HEK293 (cell line): Measurements from ENCODE around the gene EPN1.

ENCODE experiments used
- CTCF ChIA-PET: fragments of 350-600 bp; formaldehyde crosslinking; extraction: SDS; loops from one replicate; lab custom pipeline; 2021; ENCODE audit warnings: antibody characterized with exemption; lab: Yijun Ruan, JAX
- POLR2A ChIA-PET: fragments of 300-600 bp; formaldehyde crosslinking; extraction: SDS; loops from one replicate; lab custom pipeline; 2020; ENCODE audit warnings: antibody characterized with exemption, inconsistent platforms; lab: Yijun Ruan, JAX
- H3K27ac ChIP-seq: fragments of 200-500 bp; sonication (Bioruptor generic); 2 replicates; pipeline ENCODE4 v1.5.1; 2014; ENCODE audit warnings: low read depth, low read length, control low read depth, inconsistent platforms; ENCODE audit errors: extremely low read depth
- H3K36me3 ChIP-seq, 2 experiments: fragments of 200-500 bp in 1 of 2; sonication (Bioruptor generic) in 1 of 2; 1 replicate in 1 of 2; 2 replicates in 1 of 2; pipeline ENCODE4 v1.5.1; 2014 to 2017; ENCODE audit warnings: inconsistent platforms in 2 of 2, low read length in 2 of 2; ENCODE audit not compliant: control insufficient read depth in 2 of 2, insufficient read depth in 1 of 2
- H3K4me1 ChIP-seq: fragments of 200-500 bp; sonication (Bioruptor generic); 2 replicates; pipeline ENCODE4 v1.5.1; 2014; ENCODE audit warnings: mild to moderate bottlenecking, low read length, inconsistent platforms; ENCODE audit not compliant: control insufficient read depth, insufficient read depth
- H3K4me3 ChIP-seq: 2 replicates; pipeline ENCODE4 v1.5.1; 2011; ENCODE audit warnings: low read depth, mild to moderate bottlenecking, control low read depth, low read length, moderate library complexity
- H3K9me3 ChIP-seq: fragments of 200-500 bp; sonication (Bioruptor generic); 2 replicates; pipeline ENCODE4 v1.5.1; 2014; ENCODE audit warnings: low read depth, low read length, inconsistent platforms; ENCODE audit not compliant: control insufficient read depth, insufficient read depth
- EGR2 ChIP-seq: fragments of 450-650 bp; formaldehyde crosslinking; IDR thresholded peaks from 2 replicates; pipeline ENCODE4 v1.5.1; 2016; ENCODE audit warnings: low read depth, missing biosample characterization, missing genetic modification characterization
- KLF1 ChIP-seq: fragments of 450-650 bp; formaldehyde crosslinking; IDR thresholded peaks from 2 replicates; pipeline ENCODE4 v1.5.1; 2016; ENCODE audit warnings: missing biosample characterization, missing genetic modification characterization
- YY1 ChIP-seq: fragments of 450-650 bp; formaldehyde crosslinking; IDR thresholded peaks from 2 replicates; pipeline ENCODE4 v1.5.1; 2018; ENCODE audit warnings: missing biosample characterization, missing genetic modification characterization
- ZFHX2 ChIP-seq: fragments of 450-650 bp; formaldehyde crosslinking; conservative IDR thresholded peaks from 2 replicates; pipeline ENCODE4 v1.5.1; 2016; ENCODE audit warnings: missing biosample characterization, missing genetic modification characterization
- ZNF19 ChIP-seq: fragments of 450-650 bp; formaldehyde crosslinking; IDR thresholded peaks from 2 replicates; pipeline ENCODE4; 2016; ENCODE audit warnings: missing biosample characterization, missing genetic modification characterization, low read depth
- ZNF202 ChIP-seq: fragments of 450-650 bp; formaldehyde crosslinking; IDR thresholded peaks from 2 replicates; pipeline ENCODE4 v1.5.1; 2016; ENCODE audit warnings: missing biosample characterization, missing genetic modification characterization, borderline replicate concordance
- ZNF510 ChIP-seq: fragments of 450-650 bp; formaldehyde crosslinking; IDR thresholded peaks from 2 replicates; pipeline ENCODE4 v1.5.1; 2018; ENCODE audit warnings: mild to moderate bottlenecking, missing genetic modification characterization, missing biosample characterization; ENCODE audit not compliant: insufficient replicate concordance
- ZNF707 ChIP-seq: fragments of 450-650 bp; formaldehyde crosslinking; IDR thresholded peaks from 2 replicates; pipeline ENCODE4 v1.5.1; 2016; ENCODE audit warnings: missing biosample characterization, missing genetic modification characterization
- ZNF843 ChIP-seq: fragments of 450-650 bp; formaldehyde crosslinking; IDR thresholded peaks from 2 replicates; pipeline ENCODE4 v1.5.1; 2016; ENCODE audit warnings: missing biosample characterization, missing genetic modification characterization
- TF ChIP-seq, protein P1 (sequence below): fragments of 450-650 bp; formaldehyde crosslinking; IDR thresholded peaks from 2 replicates; pipeline ENCODE4 v1.5.1; 2016; ENCODE audit warnings: missing biosample characterization, missing genetic modification characterization
- TF ChIP-seq, protein P2 (sequence below): fragments of 450-650 bp; formaldehyde crosslinking; IDR thresholded peaks from 2 replicates; pipeline ENCODE4 v1.5.1; 2016; ENCODE audit warnings: missing biosample characterization, missing genetic modification characterization
- TF ChIP-seq, protein P3 (sequence below): fragments of 450-650 bp; formaldehyde crosslinking; IDR thresholded peaks from 2 replicates; pipeline ENCODE4 v1.5.1; 2017; ENCODE audit warnings: missing biosample characterization, missing genetic modification characterization
- TF ChIP-seq, protein P4 (sequence below): fragments of 450-650 bp; formaldehyde crosslinking; IDR thresholded peaks from 2 replicates; pipeline ENCODE4 v1.5.1; 2016; ENCODE audit warnings: missing biosample characterization, missing genetic modification characterization
- TF ChIP-seq, protein P5 (sequence below): fragments of 450-650 bp; formaldehyde crosslinking; IDR thresholded peaks from 2 replicates; pipeline ENCODE4 v1.5.1; 2017; ENCODE audit warnings: missing biosample characterization, mild to moderate bottlenecking, missing genetic modification characterization, moderate library complexity
- TF ChIP-seq, protein P6 (sequence below): fragments of 450-650 bp; IDR thresholded peaks from 2 replicates; pipeline ENCODE4 v1.5.1; 2018; ENCODE audit warnings: missing biosample characterization, mild to moderate bottlenecking, missing genetic modification characterization

EPN1 gene

DNA sequence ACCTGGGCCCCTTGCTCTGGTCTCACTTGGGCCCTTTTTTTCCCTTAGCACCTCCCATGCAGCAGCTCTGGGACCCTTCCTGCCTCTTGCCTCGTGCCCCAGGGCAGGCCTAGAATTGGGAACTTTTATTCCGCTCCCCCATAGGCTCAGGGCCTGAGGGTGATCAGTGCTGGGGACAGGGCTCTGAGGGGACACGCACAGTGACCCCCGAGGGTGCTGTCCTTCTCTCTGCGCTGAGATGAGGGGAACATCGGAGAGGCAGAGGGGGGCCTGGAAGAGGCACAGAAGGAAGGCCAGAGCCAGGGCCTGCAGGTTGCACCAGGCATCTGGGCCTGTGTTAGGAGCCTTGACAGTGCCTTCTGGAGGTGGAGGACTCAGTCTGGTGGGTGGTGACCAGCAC lies 10.8 kb downstream of the EPN1 start (continued):
- TF ChIP-seq, protein P1, sequence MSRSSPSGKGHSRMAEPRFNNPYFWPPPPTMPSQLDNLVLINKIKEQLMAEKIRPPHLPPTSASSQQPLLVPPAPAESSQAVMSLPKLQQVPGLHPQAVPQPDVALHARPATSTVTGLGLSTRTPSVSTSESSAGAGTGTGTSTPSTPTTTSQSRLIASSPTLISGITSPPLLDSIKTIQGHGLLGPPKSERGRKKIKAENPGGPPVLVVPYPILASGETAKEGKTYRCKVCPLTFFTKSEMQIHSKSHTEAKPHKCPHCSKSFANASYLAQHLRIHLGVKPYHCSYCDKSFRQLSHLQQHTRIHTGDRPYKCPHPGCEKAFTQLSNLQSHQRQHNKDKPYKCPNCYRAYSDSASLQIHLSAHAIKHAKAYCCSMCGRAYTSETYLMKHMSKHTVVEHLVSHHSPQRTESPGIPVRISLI (tag by site-specific recombination): no peak
- TF ChIP-seq, protein P2, sequence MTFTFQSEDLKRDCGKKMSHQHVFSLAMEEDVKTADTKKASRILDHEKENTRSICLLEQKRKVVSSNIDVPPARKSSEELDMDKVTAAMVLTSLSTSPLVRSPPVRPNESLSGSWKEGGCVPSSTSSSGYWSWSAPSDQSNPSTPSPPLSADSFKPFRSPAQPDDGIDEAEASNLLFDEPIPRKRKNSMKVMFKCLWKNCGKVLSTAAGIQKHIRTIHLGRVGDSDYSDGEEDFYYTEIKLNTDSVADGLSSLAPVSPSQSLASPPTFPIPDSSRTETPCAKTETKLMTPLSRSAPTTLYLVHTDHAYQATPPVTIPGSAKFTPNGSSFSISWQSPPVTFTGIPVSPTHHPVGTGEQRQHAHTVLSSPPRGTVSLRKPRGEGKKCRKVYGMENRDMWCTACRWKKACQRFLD (tag by site-specific recombination): no peak
- TF ChIP-seq, protein P3, sequence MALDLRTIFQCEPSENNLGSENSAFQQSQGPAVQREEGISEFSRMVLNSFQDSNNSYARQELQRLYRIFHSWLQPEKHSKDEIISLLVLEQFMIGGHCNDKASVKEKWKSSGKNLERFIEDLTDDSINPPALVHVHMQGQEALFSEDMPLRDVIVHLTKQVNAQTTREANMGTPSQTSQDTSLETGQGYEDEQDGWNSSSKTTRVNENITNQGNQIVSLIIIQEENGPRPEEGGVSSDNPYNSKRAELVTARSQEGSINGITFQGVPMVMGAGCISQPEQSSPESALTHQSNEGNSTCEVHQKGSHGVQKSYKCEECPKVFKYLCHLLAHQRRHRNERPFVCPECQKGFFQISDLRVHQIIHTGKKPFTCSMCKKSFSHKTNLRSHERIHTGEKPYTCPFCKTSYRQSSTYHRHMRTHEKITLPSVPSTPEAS (tag by site-specific recombination): no peak
- no peak for TF ChIP-seq ZNF202

DNA sequence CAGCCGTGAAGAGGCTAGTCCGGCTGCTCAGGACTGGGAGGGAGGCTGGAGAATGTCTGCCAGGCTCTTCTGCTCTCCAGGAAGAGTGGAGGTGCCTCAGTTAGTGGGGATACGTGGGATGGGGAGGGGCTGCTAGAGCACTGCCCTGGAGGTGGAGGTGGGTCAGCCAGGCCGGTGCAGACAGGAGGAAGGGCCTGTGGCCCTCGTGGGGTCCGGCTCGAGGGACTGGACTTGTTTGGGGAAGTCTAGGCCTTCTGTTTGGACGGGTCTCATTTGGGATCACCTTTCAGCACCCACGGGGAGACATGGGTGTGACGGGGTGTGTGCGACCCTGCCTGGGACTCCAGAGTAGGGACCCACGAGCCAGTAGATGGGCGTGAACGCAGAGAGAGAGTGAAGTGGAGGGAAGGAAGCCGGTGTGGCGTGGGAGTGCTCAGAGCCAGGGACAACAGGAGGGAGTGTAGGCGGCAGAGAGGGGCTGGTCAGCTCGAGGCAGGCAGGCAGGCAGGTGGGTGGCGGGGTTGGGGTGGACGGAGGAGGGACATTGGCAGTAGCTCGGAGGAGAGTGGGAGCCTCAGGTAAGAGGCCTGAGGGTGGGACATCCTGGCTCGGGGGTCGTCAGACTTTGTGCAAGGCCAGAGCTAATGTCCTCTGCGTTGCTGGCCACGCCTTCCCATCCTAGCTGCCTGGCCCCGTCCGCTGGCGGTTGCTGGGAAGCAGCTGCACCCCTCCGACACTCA lies 11.5 kb downstream of the EPN1 start:
- POLR2A ChIA-PET: interaction anchor here (0.6 kb wide), 1 partner anchor 1572 kb away, joined by 5 read pairs; no protein-coding TSS in a partner anchor
- Histone ChIP-seq H3K4me1 (no peaks in the 10 kb centered on the region), H3K9me3 (no peaks in the 10 kb centered on the region), H3K36me3 (peaks cover 28 to 89% of the 10 kb centered on the region in 2 experiments), H3K27ac (no peak overlapping the region), H3K4me3 (no peak overlapping the region)
- CTCF ChIA-PET: no interaction called here
- TF ChIP-seq ZNF19 (tag by site-specific recombination) (no peak), ZNF510 (tag by site-specific recombination) (no peak), EGR2 (tag by site-specific recombination) (peak; percentile 97), YY1 (no peak), ZNF843 (tag by site-specific recombination) (no peak), ZNF707 (no peak), KLF1 (tag by site-specific recombination) (peak; percentile 79), ZFHX2 (tag by site-specific recombination) (peak; percentile 96)
- TF ChIP-seq, protein P4, sequence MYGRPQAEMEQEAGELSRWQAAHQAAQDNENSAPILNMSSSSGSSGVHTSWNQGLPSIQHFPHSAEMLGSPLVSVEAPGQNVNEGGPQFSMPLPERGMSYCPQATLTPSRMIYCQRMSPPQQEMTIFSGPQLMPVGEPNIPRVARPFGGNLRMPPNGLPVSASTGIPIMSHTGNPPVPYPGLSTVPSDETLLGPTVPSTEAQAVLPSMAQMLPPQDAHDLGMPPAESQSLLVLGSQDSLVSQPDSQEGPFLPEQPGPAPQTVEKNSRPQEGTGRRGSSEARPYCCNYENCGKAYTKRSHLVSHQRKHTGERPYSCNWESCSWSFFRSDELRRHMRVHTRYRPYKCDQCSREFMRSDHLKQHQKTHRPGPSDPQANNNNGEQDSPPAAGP (tag by site-specific recombination): 0 out of 2 replicates have a peak, but pooled peaks have one; percentile 36
- TF ChIP-seq, protein P5, sequence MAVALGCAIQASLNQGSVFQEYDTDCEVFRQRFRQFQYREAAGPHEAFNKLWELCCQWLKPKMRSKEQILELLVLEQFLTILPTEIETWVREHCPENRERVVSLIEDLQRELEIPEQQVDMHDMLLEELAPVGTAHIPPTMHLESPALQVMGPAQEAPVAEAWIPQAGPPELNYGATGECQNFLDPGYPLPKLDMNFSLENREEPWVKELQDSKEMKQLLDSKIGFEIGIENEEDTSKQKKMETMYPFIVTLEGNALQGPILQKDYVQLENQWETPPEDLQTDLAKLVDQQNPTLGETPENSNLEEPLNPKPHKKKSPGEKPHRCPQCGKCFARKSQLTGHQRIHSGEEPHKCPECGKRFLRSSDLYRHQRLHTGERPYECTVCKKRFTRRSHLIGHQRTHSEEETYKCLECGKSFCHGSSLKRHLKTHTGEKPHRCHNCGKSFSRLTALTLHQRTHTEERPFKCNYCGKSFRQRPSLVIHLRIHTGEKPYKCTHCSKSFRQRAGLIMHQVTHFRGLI (tag by site-specific recombination): no peak
- TF ChIP-seq, protein P6, sequence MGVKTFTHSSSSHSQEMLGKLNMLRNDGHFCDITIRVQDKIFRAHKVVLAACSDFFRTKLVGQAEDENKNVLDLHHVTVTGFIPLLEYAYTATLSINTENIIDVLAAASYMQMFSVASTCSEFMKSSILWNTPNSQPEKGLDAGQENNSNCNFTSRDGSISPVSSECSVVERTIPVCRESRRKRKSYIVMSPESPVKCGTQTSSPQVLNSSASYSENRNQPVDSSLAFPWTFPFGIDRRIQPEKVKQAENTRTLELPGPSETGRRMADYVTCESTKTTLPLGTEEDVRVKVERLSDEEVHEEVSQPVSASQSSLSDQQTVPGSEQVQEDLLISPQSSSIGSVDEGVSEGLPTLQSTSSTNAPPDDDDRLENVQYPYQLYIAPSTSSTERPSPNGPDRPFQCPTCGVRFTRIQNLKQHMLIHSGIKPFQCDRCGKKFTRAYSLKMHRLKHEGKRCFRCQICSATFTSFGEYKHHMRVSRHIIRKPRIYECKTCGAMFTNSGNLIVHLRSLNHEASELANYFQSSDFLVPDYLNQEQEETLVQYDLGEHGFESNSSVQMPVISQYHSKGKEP: no peak
